NCI-H187 (cell line): Measurements from ENCODE around the gene PSMB5.

Experiments used
- DNase-seq, 2 experiments: peaks; one replicate each; lab custom pipeline; 2025; lab: John Stamatoyannopoulos, UW

PSMB5 gene

GRCh38 chr14:22987291-22987690 is 47.4 kb downstream of the PSMB5 start:
- DNase-seq: no peak

DNA sequence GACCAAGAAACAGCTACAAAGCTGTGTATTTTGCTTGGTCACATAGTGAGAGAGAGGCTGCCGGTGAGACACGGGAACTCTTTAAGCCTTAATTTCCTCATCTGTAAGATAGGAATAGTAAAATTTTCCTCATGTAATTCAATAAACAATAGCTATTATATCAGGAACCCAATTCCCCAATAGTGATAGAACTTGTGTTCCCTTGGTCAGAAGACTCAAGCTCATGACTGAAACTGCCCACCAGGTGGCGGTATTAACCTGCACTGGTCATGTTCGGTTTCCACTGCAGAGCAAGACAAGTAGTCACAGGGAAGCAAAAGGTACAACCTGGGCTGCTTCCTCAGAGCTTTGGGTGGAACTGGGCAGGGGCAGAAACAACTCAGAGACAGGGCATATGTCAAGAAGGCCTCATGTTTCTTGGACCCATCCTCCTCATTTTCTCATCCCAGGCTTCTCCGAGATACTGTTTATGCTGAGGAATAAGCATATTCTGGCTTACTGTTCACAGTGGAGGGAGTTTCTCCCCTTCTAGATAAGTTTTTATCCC is 48.1 kb downstream of the PSMB5 start:
- DNase-seq: peak; percentile 71 to 76

GRCh38 chr14:22985894-22986507 is 48.7 kb downstream of the PSMB5 start:
- no peak for DNase-seq

DNA sequence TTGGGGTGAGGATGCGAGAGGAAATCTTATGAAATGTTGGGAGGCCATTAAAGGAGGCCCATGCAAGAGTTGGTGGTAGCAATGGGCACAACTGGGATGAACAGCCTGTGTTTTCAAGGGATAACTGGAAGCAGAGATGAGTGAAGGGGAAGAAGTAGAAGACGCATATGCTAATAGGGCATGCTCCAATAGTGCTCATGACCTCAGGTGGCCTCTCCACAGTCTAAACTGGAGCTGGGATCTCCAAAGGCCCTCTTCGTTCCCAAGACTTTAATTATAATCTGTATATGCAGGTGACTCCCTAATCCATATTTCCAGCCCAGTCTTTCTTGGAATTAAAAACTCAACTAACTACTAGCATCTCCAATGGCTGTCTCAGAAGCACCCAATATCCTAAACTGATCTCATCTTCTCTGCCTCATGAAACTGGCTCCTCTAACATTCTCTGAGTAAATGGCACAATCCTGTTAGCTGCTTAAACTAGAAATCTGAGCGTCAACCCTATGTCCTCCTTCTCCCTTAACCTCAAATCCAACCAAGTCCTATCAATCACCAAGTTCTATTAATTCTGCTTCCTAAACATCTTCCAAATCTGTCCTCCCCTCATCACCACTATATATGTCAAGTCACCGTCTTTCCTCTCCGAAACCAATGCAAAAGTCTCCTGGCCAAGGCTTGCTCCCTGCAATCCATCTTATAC is 49.6 kb downstream of the PSMB5 start:
- DNase-seq: no peak

DNA sequence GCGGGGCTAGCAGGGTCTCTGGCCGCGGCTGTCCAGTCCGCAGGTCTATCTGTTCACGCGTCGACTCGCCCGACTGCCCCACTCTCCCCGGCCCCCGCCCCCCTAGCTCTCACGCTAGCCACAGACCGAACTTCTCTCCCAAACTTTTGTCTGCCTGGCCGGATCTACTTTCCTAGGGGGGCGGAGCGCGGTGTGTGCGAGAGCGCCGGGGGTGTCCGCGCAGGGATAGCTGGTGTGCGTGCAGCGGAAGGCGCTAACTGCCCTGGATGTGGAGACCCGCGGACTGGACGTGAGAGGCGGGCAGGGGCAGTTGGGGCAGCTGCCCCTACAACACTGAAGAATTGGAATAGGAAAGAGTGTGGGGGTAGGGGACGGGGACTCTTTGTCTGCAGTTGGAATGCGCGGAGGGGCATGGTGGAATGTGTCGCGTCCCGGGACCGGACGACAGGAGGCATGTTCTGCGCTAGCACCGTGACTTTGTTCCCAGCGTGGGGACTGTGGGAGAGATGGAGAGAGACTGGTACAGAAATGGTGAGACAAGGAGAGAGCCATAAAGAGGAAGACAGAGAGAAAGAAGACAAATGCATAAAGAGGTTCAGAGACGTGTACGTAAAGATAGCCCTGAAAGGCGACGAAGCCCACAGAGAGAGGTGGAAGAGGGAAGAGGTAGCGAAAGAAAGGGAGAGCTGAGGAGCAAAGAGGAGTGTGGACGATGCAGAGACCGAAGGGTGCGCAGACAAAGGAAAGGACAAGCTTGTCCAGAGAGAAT is 52.0 kb downstream of the PSMB5 start, which contains the start of gene AJUBA:
Gene AJUBA (minus strand): TSS at position 75 of the 769 bp plus-strand sequence. CDS start 285 bp downstream, outside the sequence.
- DNase-seq: no peak

DNA sequence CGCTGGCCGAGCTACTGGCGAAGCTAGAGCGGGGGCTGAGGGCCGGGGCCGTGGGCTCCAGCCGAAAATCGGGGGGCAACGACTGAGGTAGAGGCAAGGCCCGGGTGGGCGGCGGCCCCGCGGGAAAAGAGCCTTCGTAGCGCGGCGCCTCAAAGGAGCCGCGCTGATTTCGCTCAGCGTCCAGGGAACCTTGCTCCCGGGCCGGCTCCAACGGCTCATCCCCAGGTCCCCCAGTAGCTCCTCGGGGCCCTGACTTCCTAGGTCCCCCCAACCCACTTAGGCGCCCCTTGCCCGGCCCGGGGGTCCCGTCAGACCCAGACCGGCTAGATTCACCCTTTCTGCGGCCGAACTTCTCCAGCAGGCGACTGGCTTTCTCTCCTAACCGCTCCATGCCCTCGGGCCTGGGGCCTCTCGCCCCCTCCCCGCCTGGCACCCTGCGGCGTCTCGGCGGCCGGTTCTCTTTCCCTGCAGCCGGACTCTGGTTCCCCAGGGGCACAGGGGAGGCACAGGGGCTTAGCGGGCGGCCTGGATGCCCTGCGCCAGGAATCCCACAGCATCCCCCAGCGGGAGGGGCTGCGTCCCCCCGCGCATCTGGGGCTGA is 52.7 kb downstream of the PSMB5 start:
- no peak for DNase-seq

- DNase-seq: no peak
Observed at GRCh38 chr14:22981090-22981875, 53.4 kb downstream of the PSMB5 start.

DNA sequence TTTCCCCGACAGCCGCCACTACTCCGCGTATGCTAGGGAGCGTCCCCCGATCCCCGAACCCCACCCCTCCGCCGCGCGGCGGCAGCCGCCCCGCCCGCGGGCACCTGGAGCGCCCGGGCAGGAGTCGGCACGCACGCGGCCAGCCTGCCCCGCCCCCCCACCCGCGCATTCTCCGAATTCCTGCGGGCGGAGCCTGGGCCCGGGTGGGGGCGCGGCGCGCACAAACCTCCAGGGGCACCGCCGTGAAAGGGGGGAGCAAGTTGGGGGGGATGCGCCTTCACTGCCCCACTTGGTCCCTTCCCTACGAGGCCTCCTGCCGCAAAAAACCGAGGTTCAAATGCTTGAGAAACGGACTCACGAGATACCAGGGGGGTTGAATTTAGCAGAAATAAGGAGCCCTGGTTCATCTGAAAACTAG is 54.0 kb downstream of the PSMB5 start:
- DNase-seq: no peak

GRCh38 chr14:22979748-22980392 is 54.8 kb downstream of the PSMB5 start:
- no peak for DNase-seq

- no peak for DNase-seq
Observed at GRCh38 chr14:22978981-22979671, 55.6 kb downstream of the PSMB5 start.

DNA sequence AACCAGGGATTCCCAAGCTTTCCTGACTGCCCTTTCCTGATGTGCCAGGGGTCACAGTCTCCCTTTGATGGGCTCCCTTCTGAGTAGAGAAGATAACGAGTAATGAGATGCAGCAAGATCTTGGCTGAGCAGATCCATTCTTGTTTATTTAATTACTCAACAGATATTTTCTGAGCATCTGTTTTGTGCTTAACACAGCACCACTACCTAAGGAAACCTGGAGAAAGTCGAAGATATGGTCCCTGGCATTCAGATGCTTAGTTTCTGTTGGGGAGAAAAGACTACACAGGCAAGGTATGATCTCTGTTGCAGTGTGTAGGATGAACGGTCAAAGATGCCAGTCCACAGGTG is 56.2 kb downstream of the PSMB5 start:
- no peak for DNase-seq

- no peak for DNase-seq
Observed at GRCh38 chr14:22977684-22978486, 56.8 kb downstream of the PSMB5 start.

DNA sequence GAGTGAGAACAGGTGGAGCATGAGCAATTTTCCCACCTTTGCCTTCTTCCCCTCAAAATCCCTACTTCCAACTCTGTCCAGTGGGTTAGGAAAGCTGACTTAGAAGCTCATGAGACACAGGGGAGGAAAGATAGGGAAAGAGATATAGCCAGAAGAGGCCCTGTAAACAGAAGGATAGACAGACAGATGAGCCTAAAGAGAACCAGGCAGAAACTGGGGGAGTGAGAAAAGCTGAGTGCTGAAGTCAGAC is 57.3 kb downstream of the PSMB5 start:
- no peak for DNase-seq

DNA sequence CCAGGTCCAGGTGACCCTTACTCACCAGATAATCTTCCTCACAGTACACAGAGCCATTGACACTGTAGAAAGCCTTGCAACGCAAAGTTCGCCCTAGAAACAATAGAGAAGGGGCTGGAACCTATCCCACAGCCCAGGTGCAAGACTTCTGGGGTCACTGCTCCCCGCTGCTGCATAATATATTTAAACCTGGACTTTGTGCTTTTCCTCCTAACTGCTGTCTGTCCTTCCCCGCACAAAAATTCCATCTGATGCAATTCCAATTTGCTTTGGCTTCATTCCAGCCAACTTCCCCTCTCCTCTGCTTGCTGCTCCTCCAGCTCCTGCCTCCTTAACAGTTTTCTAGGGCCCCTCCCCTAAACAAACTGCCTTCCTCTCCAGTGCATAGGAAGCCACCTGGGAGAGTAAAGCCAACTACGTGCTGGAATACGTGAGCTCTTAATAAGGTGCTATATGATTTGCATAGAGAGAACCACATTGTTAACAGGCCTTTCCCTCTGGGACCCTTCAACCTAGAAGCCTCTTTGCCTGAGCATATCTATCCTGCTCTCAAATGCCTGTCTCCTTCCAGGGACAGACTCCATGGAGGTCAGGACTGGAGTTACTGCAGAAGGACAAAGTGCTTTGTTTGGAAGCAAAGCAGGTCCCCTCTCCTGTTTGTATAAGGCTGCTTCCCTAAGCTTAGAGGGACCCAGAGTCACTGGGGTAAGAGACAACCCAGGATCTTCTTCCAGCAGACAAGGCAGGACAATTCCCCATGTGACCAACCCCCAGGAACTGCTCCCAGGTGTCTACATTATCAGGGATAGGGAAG is 57.9 kb downstream of the PSMB5 start:
- no peak for DNase-seq
